Mucosa of descending colon (tissue), 3 donors: Measurements from ENCODE around the gene ATRN. TPM values are rescaled to one million over a fixed set of nuclear protein-coding genes. Genes with fewer than 3 reads are reported as not detected.

Experiments
- ATAC-seq: fragments of 200-7000 bp; cut with Tn5 transposase; one replicate; pipeline ENCODE4 v1.9.1; 2020; ENCODE audit warnings: mild to moderate bottlenecking, moderate library complexity
- DNase-seq, 3 donors: peaks; one replicate each; pipeline ENCODE4 v3.0.0-alpha.2; 2020
- H3K36me3 ChIP-seq: fragments of 200-600 bp; one replicate; pipeline ENCODE4 v1.8.0; 2021; ENCODE audit warnings: low read depth, mild to moderate bottlenecking
- H3K4me1 ChIP-seq: fragments of 200-600 bp; one replicate; pipeline ENCODE4 v1.8.0; 2021; ENCODE audit warnings: low read depth, mild to moderate bottlenecking
- H3K4me3 ChIP-seq: fragments of 200-600 bp; one replicate; pipeline ENCODE4 v1.8.0; 2021; ENCODE audit warnings: mild to moderate bottlenecking
- H3K9me3 ChIP-seq: fragments of 200-600 bp; one replicate; pipeline ENCODE4 v1.8.0; 2021; ENCODE audit warnings: mild to moderate bottlenecking
- CTCF ChIP-seq: fragments of 200-600 bp; IDR thresholded peaks from one replicate; pipeline ENCODE4 v1.8.0; 2022; ENCODE audit warnings: antibody characterized with exemption, mild to moderate bottlenecking
- intact Hi-C, 2 donors: fragments of 100-400 bp; cut with DNase I in 1 of 2; cut with micrococcal nuclease in 1 of 2; formaldehyde crosslinking; loops; one replicate each; pipeline versions ENCODE4 v1.11.0 to v1.11.1; 2022; cut with DNase I, micrococcal nuclease
- total RNA-seq, 3 donors: library from RNA; stranded (reverse); fragmentation: NEBNext Ultra II Directional in 2 of 3; extraction: Animal tissue kit (Norgen Biotek cat#: 25700) in 2 of 3; gene quantifications; one replicate each; pipeline versions ENCODE4 v1.2.1 to v1.2.4, GENCODE V29; 2021 to 2023
- donor health status: DM: no; HTN: no; CAD: no; lungs with moderate emphysema.
- donor health status: DM: no; HTN: no; CAD: no.
- donor health status: DM: no; HTN: yes; CAD: no.

ATRN gene
- total RNA-seq, 3 donors from 2014 or later = 22.1 to 28.2 (median 23.7) TPM

- intact Hi-C loops = no loop called here
- Histone ChIP-seq H3K36me3 (no peaks in the 10 kb centered on the region), H3K4me1 (no peaks in the 10 kb centered on the region), H3K4me3 (no peak overlapping the region), H3K9me3 (peaks cover 3% of the 10 kb centered on the region)
- ATAC-seq (no peak), DNase-seq (no peak)
- no peak for TF ChIP-seq CTCF
Observed at GRCh38 chr20:3699037-3699436, 228.2 kb downstream of the ATRN start.

Other genes starting within 250 kb of the ATRN start
- 1 to 10 TPM in 2 of 3 donors, under 1 TPM in 1; 0.31 to 1.2 (median 1.1) TPM for gene SLC4A11, start 231.8 kb upstream of the ATRN start, total RNA-seq
- gene DNAAF9, start 63.3 kb upstream of the ATRN start, total RNA-seq = 10 to 100 TPM in 1 of 3 donors, 1 to 10 TPM in 2; 1.9 to 25.4 (median 3.9) TPM
- gene GFRA4, start 192.4 kb downstream of the ATRN start, total RNA-seq = not detected
- 10 to 100 TPM in 1 of 3 donors, 1 to 10 TPM in 2; 6.4 to 86.6 (median 9.7) TPM for gene ADAM33, start 211.0 kb downstream of the ATRN start, total RNA-seq
- gene SIGLEC1, start 241.6 kb downstream of the ATRN start, total RNA-seq = 10 to 100 TPM in 2 of 3 donors, 1 to 10 TPM in 1; 3.3 to 21.7 (median 12.2) TPM